Panc1 (cell line): ENCODE data around the gene CDYL2. TPM values are rescaled to one million over a fixed set of nuclear protein-coding genes. Genes with fewer than 3 reads are reported as not detected.

Experiments used
- ATAC-seq: fragments of 200-7000 bp; cut with Tn5 transposase; 2 replicates; pipeline ENCODE4 v1.9.1; 2020; ENCODE audit warnings: mild to moderate bottlenecking, moderate library complexity
- BruUV-seq: library from RNA; stranded (reverse); fragments of 400-500 nt; replicated peaks from 2 replicates; lab custom pipeline; 2021; lab: Mats Ljungman, UMichigan
- CTCF ChIA-PET: fragments of 300-600 bp; sonication (Branson Sonifier 250); formaldehyde crosslinking; loops from one replicate; lab custom pipeline; 2022; ENCODE audit warnings: antibody characterized with exemption; lab: Charles Lee
- POLR2A ChIA-PET: fragments of 300-600 bp; sonication (Branson Sonifier 250); formaldehyde crosslinking; loops from one replicate; lab custom pipeline; 2022; ENCODE audit warnings: antibody characterized with exemption; lab: Charles Lee
- DNase-seq: peaks from one replicate; pipeline ENCODE4 v3.0.0-alpha.2; 2010; ENCODE audit warnings: low read depth, low spot score
- H3K27ac ChIP-seq: 2 replicates; pipeline ENCODE4 v1.5.1; 2011; ENCODE audit warnings: mild to moderate bottlenecking, low read length, inconsistent platforms
- H3K27me3 ChIP-seq: fragments of 200-500 bp; sonication (Bioruptor generic); 2 replicates; pipeline ENCODE4 v1.6.0; 2014; ENCODE audit warnings: low read length, inconsistent platforms; ENCODE audit not compliant: control insufficient read depth, insufficient read depth
- H3K36me3 ChIP-seq: fragments of 200-500 bp; sonication (Bioruptor generic); 2 replicates; pipeline ENCODE4 v1.5.1; 2014; ENCODE audit warnings: inconsistent platforms, mild to moderate bottlenecking, low read length, moderate library complexity; ENCODE audit not compliant: control insufficient read depth, insufficient read depth
- H3K4me1 ChIP-seq: 2 replicates; pipeline ENCODE4 v1.5.1; 2011; ENCODE audit warnings: inconsistent platforms, mild to moderate bottlenecking, low read length, moderate library complexity; ENCODE audit not compliant: control insufficient read depth, insufficient read depth
- H3K4me3 ChIP-seq, 2 experiments: 2 replicates each; pipeline ENCODE4 v1.5.1; 2011 to 2012; ENCODE audit warnings: low read depth in 2 of 2, low read length in 2 of 2, mild to moderate bottlenecking in 2 of 2, inconsistent platforms in 1 of 2, moderate library complexity in 1 of 2
- H3K9me3 ChIP-seq: fragments of 200-500 bp; sonication (Bioruptor generic); 2 replicates; pipeline ENCODE4 v1.5.1; 2014; ENCODE audit warnings: low read depth, mild to moderate bottlenecking, inconsistent platforms, low read length, moderate library complexity; ENCODE audit not compliant: control insufficient read depth, insufficient read depth
- CTCF ChIP-seq: fragments of 450-650 bp; IDR thresholded peaks from 2 replicates; pipeline ENCODE4 v1.5.1; 2017; ENCODE audit warnings: mild to moderate bottlenecking
- POLR2AphosphoS5 ChIP-seq: IDR thresholded peaks from 2 replicates; pipeline ENCODE4 v1.6.1; 2012; ENCODE audit warnings: mild to moderate bottlenecking, low read depth, low read length, moderate library complexity
- REST ChIP-seq, 2 experiments: IDR thresholded peaks; 2 replicates each; pipeline ENCODE4 v1.6.1; 2011 to 2012; ENCODE audit warnings: low read depth in 2 of 2, control low read depth in 1 of 2, low read length in 1 of 2, mild to moderate bottlenecking in 1 of 2, moderate library complexity in 1 of 2; ENCODE audit not compliant: insufficient read depth in 1 of 2
- SIN3A ChIP-seq: IDR thresholded peaks from 2 replicates; pipeline ENCODE4 v1.6.1; 2012; ENCODE audit warnings: low read depth, mild to moderate bottlenecking, low read length, moderate library complexity, borderline replicate concordance; ENCODE audit not compliant: insufficient read depth
- TCF7L2 ChIP-seq: IDR thresholded peaks from 2 replicates; pipeline ENCODE4 v1.6.1; 2011; ENCODE audit warnings: mild to moderate bottlenecking, low read depth, low read length, inconsistent platforms
- in situ Hi-C: cut with HindIII; loops from 2 replicates; pipeline ENCODE4 v1.10.0; 2016; ENCODE audit warnings: low sequenced_read_pairs, low pct_unique_long_range_greater_than_20kb
- intact Hi-C: fragments of 100-400 bp; cut with micrococcal nuclease; formaldehyde crosslinking; loops from one replicate; pipeline ENCODE4 v1.10.0; 2022; ENCODE audit not compliant: unreplicated experiment
- total RNA-seq: library from RNA; stranded (reverse); gene quantifications from one replicate; pipeline ENCODE4 v1.2.1, GENCODE V29; 2021; ENCODE audit not compliant: unreplicated experiment

Gene CDYL2
- total RNA-seq, 1 experiment from 2014 or later, result 6.1 TPM

- DNase-seq (no peak), ATAC-seq (no peak)
- Histone ChIP-seq H3K4me1 (no peaks in the 10 kb centered on the region), H3K27me3 (no peaks in the 10 kb centered on the region), H3K36me3 (no peaks in the 10 kb centered on the region), H3K4me3 (no peak overlapping the region), H3K27ac (no peak overlapping the region), H3K9me3 (no peaks in the 10 kb centered on the region)
- in situ Hi-C loops (no loop called here), intact Hi-C loops (no loop called here)
- TF ChIP-seq POLR2AphosphoS5, result no peak
- ChIA-PET POLR2A (no interaction called here), CTCF (no interaction called here)
- no TSS peak for BruUV-seq
These were observed 121.9 kb downstream of the CDYL2 start for GRCh38 chr16:80682421-80683070.

- TF ChIP-seq REST (IDR thresholded peaks at IDR 0.05; ENCODE audit: insufficient read depth in 1 of 2, low read depth in 2 of 2, low read length in 1 of 2) (no peak), TCF7L2 (no peak), POLR2AphosphoS5 (no peak), CTCF (no peak)
- intact Hi-C loops, result no loop called here
- H3K9me3 ChIP-seq, result no peaks in the 10 kb centered on the region
- ChIA-PET CTCF (no interaction called here), POLR2A (no interaction called here)
- no peak for ATAC-seq
- no peak overlapping the region for H3K27ac ChIP-seq
- in situ Hi-C loops, result no loop called here
- DNase-seq, result no peak
- no TSS peak for BruUV-seq
- no peak overlapping the region for H3K4me3 ChIP-seq
- no peaks in the 10 kb centered on the region for H3K27me3 ChIP-seq
- H3K36me3 ChIP-seq, result no peaks in the 10 kb centered on the region
- no peaks in the 10 kb centered on the region for H3K4me1 ChIP-seq
These were observed 123.0 kb downstream of the CDYL2 start for GRCh38 chr16:80681436-80681835.

- H3K9me3 ChIP-seq, result no peaks in the 10 kb centered on the region
- intact Hi-C loops (no loop called here), in situ Hi-C loops (no loop called here)
- ChIA-PET CTCF (no interaction called here), POLR2A (no interaction called here)
- ATAC-seq (no peak), DNase-seq (no peak)
- no peak overlapping the region for H3K27ac ChIP-seq
- no TSS peak for BruUV-seq
- H3K36me3 ChIP-seq, result no peaks in the 10 kb centered on the region
- H3K4me1 ChIP-seq, result no peaks in the 10 kb centered on the region
- no peaks in the 10 kb centered on the region for H3K27me3 ChIP-seq
- TF ChIP-seq CTCF (no peak), REST (IDR thresholded peaks at IDR 0.05; ENCODE audit: insufficient read depth in 1 of 2, low read depth in 2 of 2, low read length in 1 of 2) (no peak), SIN3A (no peak), POLR2AphosphoS5 (no peak)
- H3K4me3 ChIP-seq, result no peak overlapping the region
These were observed 123.6 kb downstream of the CDYL2 start for GRCh38 chr16:80680839-80681238.
